DND-41 (cell line): ENCODE results near the gene STRA8.
A peak's percentile ranks its signal among the peaks of the same experiment; 100 is the strongest.

Source experiments
- ATAC-seq: fragments of 200-7000 bp; cut with Tn5 transposase; 3 replicates; pipeline ENCODE4 v1.9.1; 2021; ENCODE audit warnings: low read depth; ENCODE audit not compliant: insufficient read depth
- DNase-seq: peaks from one replicate; pipeline ENCODE4 v3.0.0-alpha.2; 2020
- H2AFZ ChIP-seq: 2 replicates; pipeline ENCODE4 v1.6.0; 2012; ENCODE audit warnings: low read depth, low read length
- H3K27ac ChIP-seq: 2 replicates; pipeline ENCODE4 v1.5.1; 2012; ENCODE audit warnings: low read length, inconsistent platforms
- H3K27me3 ChIP-seq: fragments of 200-600 bp; sonication (generic); 2 replicates; pipeline ENCODE4 v1.6.0; 2012; ENCODE audit warnings: low read length, mild to moderate bottlenecking, inconsistent platforms; ENCODE audit not compliant: insufficient read depth, poor library complexity
- H3K36me3 ChIP-seq: 2 replicates; pipeline ENCODE4 v1.5.1; 2012; ENCODE audit warnings: low read length, inconsistent platforms; ENCODE audit not compliant: insufficient read depth
- H3K4me1 ChIP-seq: 2 replicates; pipeline ENCODE4 v1.5.1; 2012; ENCODE audit warnings: mild to moderate bottlenecking, low read length; ENCODE audit not compliant: insufficient read depth
- H3K4me2 ChIP-seq: 2 replicates; pipeline ENCODE4 v1.6.0; 2012; ENCODE audit warnings: mild to moderate bottlenecking, moderate library complexity, low read length, inconsistent platforms; ENCODE audit not compliant: insufficient read depth
- H3K4me3 ChIP-seq, 2 experiments: fragments of 200-600 bp in 1 of 2; shearing (Covaris generic) in 1 of 2; 2 replicates each; pipeline ENCODE4 v1.5.1; 2012 to 2016; ENCODE audit warnings: inconsistent platforms in 2 of 2, low read length in 2 of 2, mild to moderate bottlenecking in 2 of 2, low read depth in 1 of 2, moderate library complexity in 1 of 2
- H3K79me2 ChIP-seq: 2 replicates; pipeline ENCODE4 v1.6.0; 2012; ENCODE audit warnings: low read length, inconsistent platforms; ENCODE audit not compliant: insufficient read depth
- H3K9ac ChIP-seq: 2 replicates; pipeline ENCODE4 v1.6.0; 2012; ENCODE audit warnings: low read depth, mild to moderate bottlenecking, inconsistent platforms, low read length, moderate library complexity
- H3K9me3 ChIP-seq: 2 replicates; pipeline ENCODE4 v1.5.1; 2012; ENCODE audit warnings: low read length, moderate library complexity, mild to moderate bottlenecking, inconsistent platforms; ENCODE audit not compliant: insufficient read depth, severe bottlenecking
- H4K20me1 ChIP-seq: 2 replicates; pipeline ENCODE4 v1.6.0; 2012; ENCODE audit warnings: low read length; ENCODE audit not compliant: insufficient read depth
- EZH2 ChIP-seq: IDR thresholded peaks from 3 replicates; pipeline ENCODE4 v1.6.1; 2012; ENCODE audit warnings: borderline replicate concordance, low read depth, mild to moderate bottlenecking, moderate library complexity, low read length, inconsistent platforms; ENCODE audit not compliant: severe bottlenecking
- TF ChIP-seq, protein P1 (sequence below): IDR thresholded peaks from 2 replicates; pipeline ENCODE4 v1.5.1; 2012; ENCODE audit warnings: borderline replicate concordance, low read length, moderate library complexity, mild to moderate bottlenecking; ENCODE audit not compliant: poor library complexity, severe bottlenecking; ENCODE audit errors: extremely low read depth

The STRA8 gene

GRCh38 chr7:135207406-135208101 lies 26.1 kb upstream of the STRA8 start:
- Histone ChIP-seq H3K9me3 (no peaks in the 10 kb centered on the region), H3K36me3 (peaks cover 6% of the 10 kb centered on the region; the same call in 1 of the 2 replicates), H3K27ac (no peak overlapping the region), H3K27me3 (no peaks in the 10 kb centered on the region), H3K79me2 (no peaks in the 10 kb centered on the region), H2AFZ (no peak overlapping the region), H3K4me1 (peaks cover 15% of the 10 kb centered on the region), H3K4me3 (no peak overlapping the region), H4K20me1 (no peaks in the 10 kb centered on the region), H3K9ac (no peak overlapping the region), H3K4me2 (no peak overlapping the region)
- ATAC-seq = no peak
- TF ChIP-seq EZH2 = no peak
- DNase-seq = no peak

GRCh38 chr7:135208102-135208793 lies 25.4 kb upstream of the STRA8 start:
- no peak overlapping the region for H3K27ac ChIP-seq
- no peak overlapping the region for H3K4me2 ChIP-seq
- H3K79me2 ChIP-seq = no peaks in the 10 kb centered on the region
- TF ChIP-seq EZH2 = no peak
- TF ChIP-seq, protein P1, sequence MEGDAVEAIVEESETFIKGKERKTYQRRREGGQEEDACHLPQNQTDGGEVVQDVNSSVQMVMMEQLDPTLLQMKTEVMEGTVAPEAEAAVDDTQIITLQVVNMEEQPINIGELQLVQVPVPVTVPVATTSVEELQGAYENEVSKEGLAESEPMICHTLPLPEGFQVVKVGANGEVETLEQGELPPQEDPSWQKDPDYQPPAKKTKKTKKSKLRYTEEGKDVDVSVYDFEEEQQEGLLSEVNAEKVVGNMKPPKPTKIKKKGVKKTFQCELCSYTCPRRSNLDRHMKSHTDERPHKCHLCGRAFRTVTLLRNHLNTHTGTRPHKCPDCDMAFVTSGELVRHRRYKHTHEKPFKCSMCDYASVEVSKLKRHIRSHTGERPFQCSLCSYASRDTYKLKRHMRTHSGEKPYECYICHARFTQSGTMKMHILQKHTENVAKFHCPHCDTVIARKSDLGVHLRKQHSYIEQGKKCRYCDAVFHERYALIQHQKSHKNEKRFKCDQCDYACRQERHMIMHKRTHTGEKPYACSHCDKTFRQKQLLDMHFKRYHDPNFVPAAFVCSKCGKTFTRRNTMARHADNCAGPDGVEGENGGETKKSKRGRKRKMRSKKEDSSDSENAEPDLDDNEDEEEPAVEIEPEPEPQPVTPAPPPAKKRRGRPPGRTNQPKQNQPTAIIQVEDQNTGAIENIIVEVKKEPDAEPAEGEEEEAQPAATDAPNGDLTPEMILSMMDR = no peak
- H3K36me3 ChIP-seq = peaks cover 6% of the 10 kb centered on the region; the same call in 1 of the 2 replicates
- ATAC-seq (no peak), DNase-seq (no peak)
- H4K20me1 ChIP-seq = no peaks in the 10 kb centered on the region
- no peak overlapping the region for H3K9ac ChIP-seq
- no peaks in the 10 kb centered on the region for H3K9me3 ChIP-seq
- H3K4me3 ChIP-seq = no peak overlapping the region
- H3K4me1 ChIP-seq = peaks cover 15% of the 10 kb centered on the region
- H3K27me3 ChIP-seq = no peaks in the 10 kb centered on the region
- no peak overlapping the region for H2AFZ ChIP-seq

GRCh38 chr7:135209225-135209834 lies 24.3 kb upstream of the STRA8 start:
- no peak overlapping the region for H2AFZ ChIP-seq
- no peak for TF ChIP-seq EZH2
- TF ChIP-seq, protein P1 = no peak
- no peaks in the 10 kb centered on the region for H4K20me1 ChIP-seq
- DNase-seq (no peak), ATAC-seq (no peak)
- H3K79me2 ChIP-seq = no peaks in the 10 kb centered on the region
- H3K27me3 ChIP-seq = no peaks in the 10 kb centered on the region
- H3K4me3 ChIP-seq = no peak overlapping the region
- H3K36me3 ChIP-seq = no peaks in the 10 kb centered on the region; the same call in 1 of the 2 replicates
- H3K9ac ChIP-seq = no peak overlapping the region
- no peak overlapping the region for H3K4me2 ChIP-seq
- no peaks in the 10 kb centered on the region for H3K9me3 ChIP-seq
- H3K27ac ChIP-seq = no peak overlapping the region
- H3K4me1 ChIP-seq = peaks cover 15% of the 10 kb centered on the region

DNA sequence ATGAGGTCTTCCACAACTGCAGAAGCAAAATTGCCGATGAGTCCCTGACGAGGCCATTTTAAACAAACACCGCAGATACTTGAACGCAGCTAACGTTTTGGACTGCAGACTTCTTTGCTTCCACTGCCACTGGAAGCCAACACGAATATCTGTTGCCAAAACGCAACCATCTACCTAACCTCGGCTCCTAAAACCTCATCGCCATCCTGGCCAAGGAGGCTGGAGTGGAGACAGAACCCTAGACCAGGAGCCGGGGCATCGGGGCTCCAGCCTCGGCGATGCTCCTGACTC lies 22.8 kb upstream of the STRA8 start:
- peak overlapping the region; percentile 71 for H2AFZ ChIP-seq
- H3K9ac ChIP-seq = peak overlapping the region; percentile 65
- H3K27ac ChIP-seq = peak overlapping the region; percentile 1; the same call in 1 of the 2 replicates
- peaks cover 15% of the 10 kb centered on the region for H3K4me1 ChIP-seq
- H3K27me3 ChIP-seq = no peaks in the 10 kb centered on the region
- no peaks in the 10 kb centered on the region; the same call in 1 of the 2 replicates for H3K36me3 ChIP-seq
- H3K79me2 ChIP-seq = no peaks in the 10 kb centered on the region
- no peaks in the 10 kb centered on the region for H3K9me3 ChIP-seq
- DNase-seq (no peak), ATAC-seq (no peak; the same call in 2 of the 3 replicates)
- TF ChIP-seq, protein P1 = no peak
- no peak for TF ChIP-seq EZH2
- peak overlapping the region; percentile 100 for H3K4me2 ChIP-seq
- H4K20me1 ChIP-seq = no peaks in the 10 kb centered on the region
- H3K4me3 ChIP-seq = peak overlapping the region; percentile 31 to 72; a peak in 3 of 4 replicates
